ENCODE results near the gene CLTCL1.
A peak's percentile ranks its signal among the peaks of the same experiment; 100 is the strongest.
"Not testable (repeated sequence)": the region's sequence is repeated elsewhere in the genome, so short reads cannot be mapped to it uniquely, and the experiment has no call there.

The CLTCL1 gene

DNA sequence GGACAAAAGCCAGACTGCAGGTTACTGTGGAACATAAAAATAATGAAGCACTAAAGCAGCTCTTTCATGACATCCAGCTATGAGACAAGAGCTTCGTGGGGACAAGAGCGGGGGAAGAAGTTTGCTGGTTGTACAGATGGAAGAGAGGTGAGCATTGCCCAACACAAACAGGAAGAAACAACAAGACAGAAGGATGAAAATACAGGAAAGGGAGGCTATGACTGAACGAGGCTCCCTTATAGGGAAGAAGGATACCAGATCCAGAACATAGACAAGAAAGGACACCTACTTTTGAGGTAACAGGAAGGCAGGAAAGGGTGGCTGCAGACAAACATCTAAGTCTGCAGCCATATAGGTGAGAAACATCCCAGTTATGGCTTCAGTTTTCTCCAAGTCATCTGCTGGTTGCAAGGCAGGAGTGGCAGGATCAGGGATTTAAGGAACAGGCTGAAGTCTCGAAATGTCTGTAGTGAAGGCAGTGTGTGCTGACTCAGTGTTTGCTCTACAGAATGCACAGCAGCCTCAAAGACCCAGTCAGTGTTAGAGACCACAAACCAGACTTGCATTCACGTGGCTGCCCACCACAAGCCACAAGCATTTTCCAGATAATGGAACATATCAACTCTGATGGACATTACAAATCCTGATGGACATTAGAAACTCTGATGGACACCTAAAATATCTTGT, 1.9 kb downstream of the CLTCL1 start:
- peak; percentile 57 for DNase-seq (ENCODE audit: low read depth)
- TF ChIP-seq, protein P1, sequence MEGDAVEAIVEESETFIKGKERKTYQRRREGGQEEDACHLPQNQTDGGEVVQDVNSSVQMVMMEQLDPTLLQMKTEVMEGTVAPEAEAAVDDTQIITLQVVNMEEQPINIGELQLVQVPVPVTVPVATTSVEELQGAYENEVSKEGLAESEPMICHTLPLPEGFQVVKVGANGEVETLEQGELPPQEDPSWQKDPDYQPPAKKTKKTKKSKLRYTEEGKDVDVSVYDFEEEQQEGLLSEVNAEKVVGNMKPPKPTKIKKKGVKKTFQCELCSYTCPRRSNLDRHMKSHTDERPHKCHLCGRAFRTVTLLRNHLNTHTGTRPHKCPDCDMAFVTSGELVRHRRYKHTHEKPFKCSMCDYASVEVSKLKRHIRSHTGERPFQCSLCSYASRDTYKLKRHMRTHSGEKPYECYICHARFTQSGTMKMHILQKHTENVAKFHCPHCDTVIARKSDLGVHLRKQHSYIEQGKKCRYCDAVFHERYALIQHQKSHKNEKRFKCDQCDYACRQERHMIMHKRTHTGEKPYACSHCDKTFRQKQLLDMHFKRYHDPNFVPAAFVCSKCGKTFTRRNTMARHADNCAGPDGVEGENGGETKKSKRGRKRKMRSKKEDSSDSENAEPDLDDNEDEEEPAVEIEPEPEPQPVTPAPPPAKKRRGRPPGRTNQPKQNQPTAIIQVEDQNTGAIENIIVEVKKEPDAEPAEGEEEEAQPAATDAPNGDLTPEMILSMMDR (conservative IDR thresholded peaks at IDR 0.05; ENCODE audit: low read depth, low read length), result no peak
- H3K4me3 ChIP-seq (ENCODE audit: low read length), result no peak overlapping the region

DNA sequence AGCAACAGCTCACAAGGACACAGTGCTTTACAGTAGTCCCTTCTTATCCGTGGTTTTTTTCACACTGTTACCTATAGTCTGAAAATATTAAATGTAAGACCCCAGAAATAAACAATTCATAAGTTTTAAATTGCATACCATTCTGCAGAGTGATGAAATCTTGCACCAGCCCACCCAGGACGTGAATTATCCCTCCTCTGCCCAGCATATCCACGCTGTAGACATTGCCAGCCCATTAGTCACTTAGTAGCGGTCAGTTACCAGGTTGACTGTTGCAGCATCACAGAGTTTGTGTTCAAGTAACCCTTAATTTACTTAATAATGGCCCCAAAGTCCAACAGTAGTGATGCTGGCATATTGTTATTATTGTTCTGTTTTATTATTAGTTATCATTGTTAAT, 3.6 kb downstream of the CLTCL1 start:
- no peak overlapping the region for H3K4me3 ChIP-seq (ENCODE audit: low read length)
- TF ChIP-seq, protein P1 (conservative IDR thresholded peaks at IDR 0.05; ENCODE audit: low read depth, low read length), result no peak
- peak; percentile 58 for DNase-seq (ENCODE audit: low read depth)

DNA sequence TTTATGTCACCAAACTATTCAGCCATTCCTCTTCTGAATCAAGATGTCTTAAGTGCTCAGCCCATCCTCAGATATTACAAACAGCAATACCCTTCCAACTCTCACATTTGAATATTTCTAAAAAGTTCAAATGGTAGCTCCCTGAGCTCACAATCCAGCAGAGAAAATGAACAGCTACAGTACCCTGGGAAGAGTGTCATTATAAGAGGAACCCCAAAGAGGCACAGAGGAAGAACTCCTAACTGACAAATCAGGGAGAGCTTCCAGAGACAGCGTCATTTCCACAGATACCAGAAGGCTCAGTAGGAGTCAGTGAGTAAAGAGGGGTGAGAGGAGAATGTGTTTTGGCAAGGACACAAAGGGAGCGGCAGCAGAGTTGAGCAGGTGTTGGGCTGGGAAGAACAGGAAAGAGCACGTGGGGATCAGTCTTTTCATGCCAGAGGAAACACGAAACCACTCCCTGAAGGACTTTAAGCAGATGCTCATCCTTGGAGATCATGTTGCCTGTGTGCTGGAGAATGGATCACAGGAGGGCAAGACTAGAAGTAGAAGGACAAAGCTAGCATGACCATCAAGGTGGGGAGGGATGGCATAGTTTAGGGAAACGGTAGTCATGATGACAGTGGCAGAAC, 4.3 kb downstream of the CLTCL1 start:
- no peak for DNase-seq (ENCODE audit: low read depth)
- no peak overlapping the region for H3K4me3 ChIP-seq (ENCODE audit: low read length)
- TF ChIP-seq, protein P1 (conservative IDR thresholded peaks at IDR 0.05; ENCODE audit: low read depth, low read length), result no peak

DNA sequence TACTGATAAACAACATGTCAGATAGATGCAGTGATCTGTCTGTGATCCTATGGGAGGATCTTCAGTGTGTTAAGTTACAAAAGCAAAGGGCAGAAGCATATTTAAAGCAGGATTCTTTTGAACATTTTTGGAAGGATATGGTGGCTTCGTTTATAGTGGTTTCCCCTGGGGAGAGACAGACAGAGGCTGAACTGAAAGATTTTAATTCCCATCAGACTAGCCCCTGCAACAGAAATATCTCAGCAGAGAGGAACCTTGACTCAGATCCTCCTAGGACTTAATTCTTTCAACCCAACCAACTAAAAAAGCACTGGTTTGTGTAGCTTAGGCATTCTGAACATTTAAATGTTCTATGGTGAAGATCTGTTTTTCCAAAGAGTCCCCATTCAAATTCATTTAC, 5.7 kb downstream of the CLTCL1 start:
- no peak overlapping the region for H3K4me3 ChIP-seq (ENCODE audit: low read length)
- DNase-seq (ENCODE audit: low read depth), result no peak
- TF ChIP-seq, protein P1 (conservative IDR thresholded peaks at IDR 0.05; ENCODE audit: low read depth, low read length), result no peak

DNA sequence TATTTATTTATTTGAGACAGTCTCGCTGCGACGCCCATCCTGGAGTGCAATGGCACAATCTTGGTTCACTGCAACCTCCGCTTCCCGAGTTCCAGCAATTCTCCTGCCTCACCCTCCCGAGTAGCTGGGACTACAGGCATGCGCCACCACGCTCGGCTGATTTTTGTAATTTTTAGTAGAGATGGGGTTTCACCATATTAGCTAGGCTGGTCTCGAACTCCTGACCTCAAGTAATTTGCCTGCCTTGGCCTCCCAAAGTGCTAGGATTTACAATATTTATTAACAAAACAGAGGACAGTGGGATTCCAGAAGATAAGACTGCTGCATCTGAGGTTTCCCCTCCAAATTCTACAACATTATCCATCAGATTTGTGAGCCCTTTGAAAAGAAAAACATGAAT, 12.4 kb downstream of the CLTCL1 start:
- not testable (repeated sequence) for H3K4me3 ChIP-seq (ENCODE audit: low read length); DNase-seq (ENCODE audit: low read depth)

DNA sequence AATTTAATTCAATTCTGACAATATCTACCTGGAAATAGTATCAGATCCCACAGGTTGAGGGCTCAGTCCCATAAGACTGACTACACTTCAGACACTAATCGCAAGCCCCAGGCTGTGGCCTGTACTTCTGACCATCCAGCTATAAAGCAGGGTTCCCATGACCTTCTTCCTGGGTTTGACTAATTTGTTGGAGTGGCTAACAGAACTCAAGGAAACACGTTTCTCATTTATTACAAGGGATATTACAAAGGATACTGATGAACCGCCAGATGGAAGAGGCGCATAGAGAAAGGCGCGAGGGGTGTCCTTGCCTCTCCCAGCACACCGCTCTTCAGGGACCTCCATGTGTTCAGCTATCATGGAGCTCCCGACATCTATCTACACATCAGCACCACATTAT, 13.7 kb downstream of the CLTCL1 start:
- DNase-seq (ENCODE audit: low read depth), result no peak
- H3K4me3 ChIP-seq (ENCODE audit: low read length), result no peak overlapping the region
- TF ChIP-seq, protein P1 (conservative IDR thresholded peaks at IDR 0.05; ENCODE audit: low read depth, low read length), result no peak

DNA sequence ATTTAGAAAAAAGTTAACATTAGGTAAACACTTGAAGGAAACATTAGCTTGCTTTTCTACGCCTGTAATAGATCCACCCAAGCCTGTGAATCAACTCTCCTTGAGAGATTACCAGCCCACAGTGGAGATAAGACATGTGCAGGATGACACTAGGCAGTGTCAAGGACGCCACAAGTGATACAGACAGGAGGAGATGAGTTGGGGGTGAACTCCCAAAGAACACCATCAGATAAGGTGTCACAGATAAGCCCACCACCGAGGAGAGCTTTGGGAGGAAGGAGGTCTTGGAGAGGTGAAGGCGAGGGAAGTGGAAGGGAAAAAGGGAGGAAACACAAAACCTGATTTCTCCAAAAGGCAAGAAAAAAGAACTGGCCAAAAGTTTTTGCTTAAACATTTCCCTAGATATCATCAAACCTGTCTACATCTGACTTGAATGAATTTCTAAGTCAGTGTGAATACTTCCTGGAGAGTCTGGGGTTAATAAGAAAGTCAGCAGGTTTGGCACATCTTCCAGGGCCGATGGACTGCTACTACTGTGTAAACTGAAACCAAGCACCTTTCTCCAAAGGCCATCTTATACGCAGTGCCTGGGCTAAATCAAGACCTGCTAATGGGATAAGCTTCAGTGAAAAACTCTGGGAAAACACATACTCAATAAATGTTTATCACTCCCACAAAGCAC, 15.5 kb downstream of the CLTCL1 start:
- TF ChIP-seq, protein P1 (conservative IDR thresholded peaks at IDR 0.05; ENCODE audit: low read depth, low read length), result no peak
- no peak overlapping the region for H3K4me3 ChIP-seq (ENCODE audit: low read length)
- DNase-seq (ENCODE audit: low read depth), result no peak
